Activated CD8-positive, alpha-beta memory T cell treated with anti-CD3 and anti-CD28 coated beads, Interleukin-2, amount 10 ng/mL, durations not matched to agents 7 days and 5 days (primary cell): ENCODE data around the gene SYNJ2. TPM values are rescaled to one million over a fixed set of nuclear protein-coding genes. Genes with fewer than 3 reads are reported as not detected.

Source experiments
- ATAC-seq: fragments of 150-1000 bp; cut with Tn5 transposase; one replicate; pipeline ENCODE4 v1.10.0; 2021; ENCODE audit warnings: moderate library complexity
- CTCF ChIA-PET: fragments of 350-600 bp; sonication (Branson Sonifier 250); formaldehyde crosslinking; loops from one replicate; lab custom pipeline; 2021; ENCODE audit warnings: antibody characterized with exemption; lab: Charles Lee
- DNase-seq: peaks from one replicate; pipeline ENCODE4 v3.0.0-alpha.2; 2020
- H3K27ac Mint-ChIP-seq: one replicate; pipeline ENCODE4 v1.8.0; 2021; ENCODE audit warnings: mild to moderate bottlenecking, mixed read lengths
- H3K27me3 Mint-ChIP-seq: one replicate; pipeline ENCODE4 v1.8.0; 2021; ENCODE audit warnings: mixed read lengths
- H3K36me3 Mint-ChIP-seq: one replicate; pipeline ENCODE4 v1.8.0; 2021; ENCODE audit warnings: mild to moderate bottlenecking, mixed read lengths
- H3K4me1 Mint-ChIP-seq: one replicate; pipeline ENCODE4 v1.8.0; 2021; ENCODE audit warnings: mixed read lengths
- H3K4me3 Mint-ChIP-seq: one replicate; pipeline ENCODE4 v1.8.0; 2021; ENCODE audit warnings: mild to moderate bottlenecking, moderate library complexity, mixed read lengths
- H3K9me3 Mint-ChIP-seq: one replicate; pipeline ENCODE4 v1.8.0; 2022; ENCODE audit warnings: low read depth, mixed read lengths
- total RNA-seq, 2 experiments: library from RNA; stranded (reverse); gene quantifications; one replicate each; pipeline ENCODE4 v1.2.3, GENCODE V29; 2021

Gene SYNJ2
- total RNA-seq, 2 experiments from 2014 or later: 41.2 to 42.7 TPM

DNA sequence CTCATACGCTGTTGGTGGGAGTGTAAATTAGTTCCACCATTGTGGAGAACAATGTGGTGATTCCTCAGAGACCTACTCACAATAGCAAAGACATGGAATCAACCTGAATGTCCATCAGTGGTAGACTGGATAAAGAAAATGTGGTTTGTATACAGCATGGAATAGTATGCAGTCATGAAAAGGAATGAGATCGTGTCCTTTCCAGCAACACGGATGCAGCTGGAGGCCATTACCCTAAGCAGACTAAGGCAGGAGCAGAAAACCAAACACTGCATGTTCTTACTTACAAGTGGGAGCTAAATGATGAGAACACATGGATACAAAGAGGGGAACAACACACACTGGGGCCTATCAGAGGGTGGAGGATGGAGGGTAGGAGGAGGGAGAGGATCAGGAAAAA, 54.6 kb downstream of the SYNJ2 start:
- no peak overlapping the region for H3K4me3 Mint-ChIP-seq
- H3K9me3 Mint-ChIP-seq: no peaks in the 10 kb centered on the region
- CTCF ChIA-PET: interaction anchor here (0.9 to 2.7 kb wide), 2 partner anchors 10 to 36 kb away, joined by 4 to 18 read pairs; no protein-coding TSS in a partner anchor
- no peak for ATAC-seq
- H3K27ac Mint-ChIP-seq: no peak overlapping the region
- H3K27me3 Mint-ChIP-seq: no peaks in the 10 kb centered on the region
- peaks cover 44% of the 10 kb centered on the region for H3K36me3 Mint-ChIP-seq
- DNase-seq: no peak
- peaks cover 59% of the 10 kb centered on the region for H3K4me1 Mint-ChIP-seq

DNA sequence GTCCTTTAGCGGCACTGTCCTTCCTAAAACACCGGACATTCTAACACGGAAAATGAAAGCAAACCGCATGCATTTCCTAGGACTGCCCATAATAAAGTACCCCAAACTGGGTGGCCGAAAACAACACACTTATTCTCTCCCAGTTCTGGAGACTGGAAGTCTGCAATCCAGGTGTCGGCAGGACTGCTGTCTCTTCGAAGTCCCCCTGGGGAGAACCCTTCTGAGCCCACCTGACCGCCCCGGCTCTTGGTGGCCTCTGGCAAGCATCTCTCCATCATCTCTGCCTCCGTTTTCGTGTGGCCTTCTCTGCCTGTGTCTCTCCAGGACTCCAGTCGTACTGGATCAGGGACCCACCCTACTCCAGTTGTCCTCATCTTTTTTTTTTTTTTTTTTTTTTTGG, 55.4 kb downstream of the SYNJ2 start:
- Mint-ChIP-seq H3K4me3 (no peak overlapping the region), H3K36me3 (peaks cover 38% of the 10 kb centered on the region), H3K4me1 (peaks cover 57% of the 10 kb centered on the region), H3K27ac (no peak overlapping the region), H3K9me3 (no peaks in the 10 kb centered on the region), H3K27me3 (no peaks in the 10 kb centered on the region)
- DNase-seq: no peak
- CTCF ChIA-PET: interaction anchor here (2.7 kb wide), 1 partner anchor 11 kb away, joined by 18 read pairs; no protein-coding TSS in a partner anchor
- no peak for ATAC-seq

DNA sequence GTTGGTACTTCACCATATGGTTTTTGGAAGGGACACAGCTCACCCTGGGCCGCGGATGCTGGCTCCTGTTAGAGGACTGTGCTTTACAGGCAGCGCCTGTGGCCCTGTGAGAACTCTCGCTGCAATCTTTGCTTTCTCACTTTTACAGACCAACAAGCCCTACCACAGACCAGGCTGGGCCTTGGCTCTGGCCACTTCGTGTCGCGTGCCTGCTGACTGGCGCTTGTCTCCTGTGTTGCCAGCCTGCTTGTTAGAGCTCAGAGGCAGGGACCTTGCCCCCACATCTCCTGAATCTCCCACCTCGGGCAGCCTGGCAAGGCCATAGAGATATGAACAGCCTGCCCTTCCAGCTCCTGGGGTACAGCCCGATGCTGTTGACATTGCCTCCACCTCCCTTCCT, 56.1 kb downstream of the SYNJ2 start:
- Mint-ChIP-seq H3K36me3 (peaks cover 40% of the 10 kb centered on the region), H3K4me1 (peaks cover 52% of the 10 kb centered on the region), H3K4me3 (no peak overlapping the region), H3K9me3 (no peaks in the 10 kb centered on the region), H3K27ac (no peak overlapping the region), H3K27me3 (no peaks in the 10 kb centered on the region)
- ATAC-seq (no peak), DNase-seq (no peak)
- CTCF ChIA-PET: interaction anchor here (0.6 to 1.6 kb wide), 2 partner anchors 12 to 293 kb away, joined by 3 to 6 read pairs; no protein-coding TSS in a partner anchor

DNA sequence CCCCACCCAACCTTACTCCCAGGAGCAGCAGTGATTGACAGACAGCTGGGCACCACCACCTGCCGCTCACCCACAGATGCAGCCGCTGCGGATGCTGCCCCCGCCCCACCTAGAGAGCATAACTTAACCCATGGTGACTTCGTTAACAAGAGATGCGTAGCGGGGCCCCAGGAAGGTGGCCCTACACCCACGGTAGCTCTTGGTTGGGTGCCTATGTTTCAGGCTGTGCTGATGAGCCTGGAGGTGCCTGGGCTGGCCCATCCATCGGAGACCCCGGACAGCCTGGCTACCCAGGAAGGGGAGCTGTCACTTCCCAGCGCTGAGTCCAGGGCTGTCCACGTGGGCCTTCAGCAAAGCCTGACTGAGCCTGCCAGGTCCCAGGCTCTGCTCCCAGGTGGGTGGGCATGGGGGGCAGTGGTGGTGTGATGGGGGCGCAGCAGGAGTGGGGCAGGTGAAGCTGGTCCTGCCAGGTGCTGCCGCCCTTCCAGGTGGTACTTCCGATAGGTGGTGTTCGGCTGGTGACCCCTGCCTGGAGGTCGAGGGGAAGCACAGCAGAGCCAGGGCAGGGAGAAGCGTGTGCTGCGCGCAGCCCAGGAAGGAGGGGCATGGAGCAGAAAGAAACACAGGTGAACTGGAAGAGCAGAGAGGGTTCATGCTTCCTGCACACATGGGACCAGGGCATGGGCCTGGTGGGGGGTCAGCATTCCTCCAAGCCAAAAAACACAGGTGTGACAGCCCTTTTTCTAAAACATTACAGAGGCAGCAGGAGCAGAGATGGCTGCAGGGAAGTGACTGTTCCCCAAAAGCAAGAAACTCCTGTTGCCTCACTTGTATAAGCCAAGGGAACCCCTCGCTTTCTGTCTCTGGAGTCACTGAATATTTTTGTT, 56.9 kb downstream of the SYNJ2 start:
- H3K4me3 Mint-ChIP-seq: no peak overlapping the region
- no peaks in the 10 kb centered on the region for H3K9me3 Mint-ChIP-seq
- peak overlapping the region; percentile 59 for H3K27ac Mint-ChIP-seq
- peaks cover 37% of the 10 kb centered on the region for H3K36me3 Mint-ChIP-seq
- ATAC-seq (no peak), DNase-seq (no peak)
- CTCF ChIA-PET: interaction anchor here (0.6 to 2.0 kb wide), 3 partner anchors 12 to 294 kb away, joined by 3 to 10 read pairs (median 6); no protein-coding TSS in a partner anchor
- peaks cover 49% of the 10 kb centered on the region for H3K4me1 Mint-ChIP-seq
- H3K27me3 Mint-ChIP-seq: no peaks in the 10 kb centered on the region

DNA sequence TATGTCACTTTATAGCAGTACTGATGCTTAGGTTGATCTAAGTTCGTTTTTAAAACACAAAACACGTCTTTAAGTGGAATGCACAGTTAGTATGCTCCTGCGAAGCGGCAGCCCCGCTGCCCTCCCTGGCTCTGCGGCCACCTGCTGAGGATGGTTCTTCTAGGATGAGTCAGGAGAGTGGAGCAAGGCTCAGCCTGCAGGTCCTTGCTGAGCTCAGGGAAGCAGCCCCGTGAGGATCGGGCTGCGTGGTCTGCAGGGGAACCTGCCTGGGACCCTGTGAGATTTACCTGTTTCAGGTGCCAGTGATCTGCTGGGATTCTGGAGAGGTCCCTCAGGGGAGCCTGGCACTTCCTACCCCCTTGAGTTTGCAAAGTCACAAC, 57.5 kb downstream of the SYNJ2 start:
- Mint-ChIP-seq H3K27ac (peak overlapping the region; percentile 84), H3K4me3 (peak overlapping the region; percentile 14), H3K36me3 (peaks cover 35% of the 10 kb centered on the region), H3K27me3 (no peaks in the 10 kb centered on the region), H3K4me1 (peaks cover 47% of the 10 kb centered on the region), H3K9me3 (no peaks in the 10 kb centered on the region)
- CTCF ChIA-PET: interaction anchor here (2.0 kb wide), 1 partner anchor 13 kb away, joined by 10 read pairs; no protein-coding TSS in a partner anchor
- DNase-seq: no peak
- no peak for ATAC-seq

DNA sequence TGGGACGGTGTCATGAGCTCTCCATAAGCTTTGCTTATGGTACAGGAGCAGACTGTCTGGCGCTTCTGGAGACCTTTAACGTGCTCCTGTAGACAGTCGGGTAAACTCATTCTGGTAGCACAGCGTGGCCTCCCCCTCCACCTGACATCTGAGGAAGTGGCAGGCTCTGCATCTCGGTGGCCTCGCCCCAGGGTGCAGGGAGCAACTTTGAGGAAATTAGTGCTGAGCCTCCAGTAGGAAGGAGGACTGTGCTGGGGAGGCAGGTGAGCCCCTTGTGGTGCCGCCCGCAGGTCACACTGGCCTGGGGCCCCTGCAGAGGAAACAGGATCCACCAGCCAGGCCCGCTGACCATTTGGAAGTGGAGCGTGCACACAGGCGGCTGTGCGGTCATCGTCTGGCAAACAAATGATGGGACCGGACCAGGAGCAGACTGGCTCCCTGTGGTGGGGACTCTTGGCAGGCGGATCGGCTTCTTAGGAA, 57.9 kb downstream of the SYNJ2 start:
- Mint-ChIP-seq H3K27me3 (no peaks in the 10 kb centered on the region), H3K4me1 (peaks cover 47% of the 10 kb centered on the region), H3K27ac (peak overlapping the region; percentile 84), H3K4me3 (peak overlapping the region; percentile 62), H3K9me3 (no peaks in the 10 kb centered on the region), H3K36me3 (peaks cover 34% of the 10 kb centered on the region)
- ATAC-seq: peak; percentile 83
- CTCF ChIA-PET: interaction anchor here (2.0 kb wide), 1 partner anchor 13 kb away, joined by 10 read pairs; no protein-coding TSS in a partner anchor
- DNase-seq: peak; percentile 85

DNA sequence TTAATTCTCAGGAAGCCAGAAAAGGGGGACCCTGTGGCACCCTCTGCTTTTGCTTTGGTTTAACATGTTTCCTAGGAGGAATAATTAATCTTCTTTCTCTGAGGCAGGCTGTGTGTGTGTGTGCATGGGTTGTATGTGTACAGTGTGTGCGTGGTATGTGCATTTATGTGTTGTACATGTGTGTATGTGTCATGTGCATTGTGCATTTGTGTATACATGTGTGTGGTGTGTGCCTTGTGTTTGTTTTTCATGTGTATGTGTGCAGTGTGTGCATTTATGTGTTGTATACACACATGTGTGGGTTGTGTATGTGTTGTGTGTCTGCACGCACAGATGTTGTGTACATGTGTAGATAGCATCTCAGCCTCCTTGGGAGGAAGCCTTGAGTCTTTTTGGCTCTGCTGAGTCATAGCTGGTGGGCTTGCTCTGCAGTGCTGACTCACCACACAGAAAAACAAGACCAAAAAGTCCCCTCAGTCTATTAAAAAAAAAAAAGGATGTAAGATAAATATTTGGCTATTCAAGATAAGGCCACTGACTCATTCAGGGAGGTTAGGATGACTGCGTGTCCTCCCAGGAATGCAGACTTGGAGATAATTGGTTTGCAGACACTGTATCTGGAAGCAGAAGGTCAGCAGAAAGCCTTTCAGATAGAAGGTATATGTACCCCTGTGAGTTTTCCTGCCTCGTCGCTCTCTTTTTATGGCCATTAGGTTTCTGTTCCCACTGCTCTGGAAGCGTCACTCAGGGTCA, 58.6 kb downstream of the SYNJ2 start:
- peaks cover 46% of the 10 kb centered on the region for H3K4me1 Mint-ChIP-seq
- ATAC-seq: peak; percentile 82
- peak overlapping the region; percentile 62 for H3K4me3 Mint-ChIP-seq
- H3K27ac Mint-ChIP-seq: peak overlapping the region; percentile 84
- peak; percentile 83 for DNase-seq
- CTCF ChIA-PET: interaction anchor here (0.9 to 3.0 kb wide), 4 partner anchors 8 to 14 kb away, joined by 4 to 13 read pairs (median 9); no protein-coding TSS in a partner anchor
- H3K27me3 Mint-ChIP-seq: no peaks in the 10 kb centered on the region
- peaks cover 31% of the 10 kb centered on the region for H3K36me3 Mint-ChIP-seq
- H3K9me3 Mint-ChIP-seq: no peaks in the 10 kb centered on the region

DNA sequence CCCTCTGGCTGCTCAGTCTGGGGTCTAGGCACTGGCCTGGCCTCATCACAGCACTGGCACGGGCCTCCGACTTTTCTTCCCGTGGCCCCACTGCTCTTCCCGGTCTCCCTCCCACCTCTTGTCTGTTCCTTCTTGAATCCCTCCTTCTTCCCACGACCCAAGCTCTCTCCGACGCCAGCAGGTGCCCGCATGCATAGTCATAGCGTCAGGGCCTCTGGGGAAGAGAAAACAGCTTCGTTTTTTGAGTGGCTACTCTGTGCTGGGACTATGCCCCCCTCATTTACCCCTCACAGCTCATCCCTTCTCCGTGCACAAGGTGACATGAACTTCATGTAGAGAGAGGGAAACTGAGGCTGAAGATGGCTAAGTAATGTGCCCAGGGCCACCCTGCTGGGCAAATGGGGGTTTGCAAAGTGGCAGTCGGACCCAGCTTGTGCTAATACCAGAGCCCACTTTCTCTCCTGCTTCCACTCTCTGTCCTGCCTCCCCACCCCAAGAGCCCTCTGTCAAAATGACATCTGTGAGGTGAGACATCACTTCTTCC, 59.2 kb downstream of the SYNJ2 start:
- DNase-seq: no peak
- no peaks in the 10 kb centered on the region for H3K9me3 Mint-ChIP-seq
- H3K27me3 Mint-ChIP-seq: no peaks in the 10 kb centered on the region
- H3K4me3 Mint-ChIP-seq: no peak overlapping the region
- H3K4me1 Mint-ChIP-seq: peaks cover 51% of the 10 kb centered on the region
- peak overlapping the region; percentile 84 for H3K27ac Mint-ChIP-seq
- ATAC-seq: no peak
- H3K36me3 Mint-ChIP-seq: peaks cover 31% of the 10 kb centered on the region
- CTCF ChIA-PET: interaction anchor here (0.5 to 3.0 kb wide), 7 partner anchors 8 to 581 kb away, joined by 3 to 14 read pairs (median 8); no protein-coding TSS in a partner anchor

DNA sequence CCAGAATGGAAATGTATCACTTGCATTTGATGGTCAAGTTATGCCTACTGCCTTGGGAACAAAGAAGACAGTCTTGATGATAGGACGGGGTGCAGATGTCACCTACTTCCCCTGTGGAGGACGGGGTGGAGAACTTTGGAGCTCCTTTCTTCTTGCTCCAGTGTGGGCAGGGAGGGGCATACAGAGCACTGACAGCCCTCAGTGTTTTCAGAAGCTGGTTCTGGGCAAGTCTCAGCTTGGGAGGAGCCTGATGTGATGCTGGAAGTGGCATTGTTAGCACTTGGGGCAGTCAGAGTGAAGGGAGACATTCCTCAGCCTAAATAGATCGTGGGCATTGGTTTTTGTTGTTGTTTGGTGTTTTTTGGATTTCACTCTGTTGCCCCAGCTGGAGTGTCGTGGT, 59.7 kb downstream of the SYNJ2 start:
- CTCF ChIA-PET: interaction anchor here (0.5 to 3.0 kb wide), 5 partner anchors 9 to 582 kb away, joined by 3 to 14 read pairs (median 8); no protein-coding TSS in a partner anchor
- no peak for DNase-seq
- Mint-ChIP-seq H3K4me1 (peaks cover 53% of the 10 kb centered on the region), H3K27me3 (no peaks in the 10 kb centered on the region), H3K27ac (peak overlapping the region; percentile 66), H3K9me3 (no peaks in the 10 kb centered on the region), H3K36me3 (peaks cover 26% of the 10 kb centered on the region), H3K4me3 (no peak overlapping the region)
- ATAC-seq: no peak

DNA sequence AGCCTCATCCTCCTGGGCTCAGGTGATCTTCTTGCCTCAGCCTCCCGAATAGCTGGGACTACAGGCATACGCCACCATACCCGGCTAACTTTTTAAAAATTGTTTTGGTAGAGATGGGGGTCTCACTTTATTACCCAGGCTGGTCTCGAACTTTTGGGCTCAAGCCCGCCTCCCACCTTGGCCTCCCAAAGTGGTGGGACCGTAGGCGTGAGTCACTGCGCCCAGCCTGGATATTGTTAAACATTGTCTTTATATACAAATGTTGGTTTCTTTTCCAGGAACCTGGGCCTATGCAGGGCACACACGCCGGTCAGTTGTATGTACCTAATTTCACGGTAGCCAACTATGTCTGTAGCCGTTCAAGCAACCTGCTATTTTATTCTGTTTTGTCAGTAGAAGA, 60.1 kb downstream of the SYNJ2 start:
- Mint-ChIP-seq H3K4me3 (no peak overlapping the region), H3K9me3 (no peaks in the 10 kb centered on the region), H3K4me1 (peaks cover 57% of the 10 kb centered on the region), H3K27ac (peak overlapping the region; percentile 65), H3K27me3 (no peaks in the 10 kb centered on the region), H3K36me3 (peaks cover 28% of the 10 kb centered on the region)
- DNase-seq: no peak
- CTCF ChIA-PET: interaction anchor here (1.1 to 3.0 kb wide), 4 partner anchors 9 to 31 kb away, joined by 5 to 14 read pairs (median 10); no protein-coding TSS in a partner anchor
- ATAC-seq: no peak

DNA sequence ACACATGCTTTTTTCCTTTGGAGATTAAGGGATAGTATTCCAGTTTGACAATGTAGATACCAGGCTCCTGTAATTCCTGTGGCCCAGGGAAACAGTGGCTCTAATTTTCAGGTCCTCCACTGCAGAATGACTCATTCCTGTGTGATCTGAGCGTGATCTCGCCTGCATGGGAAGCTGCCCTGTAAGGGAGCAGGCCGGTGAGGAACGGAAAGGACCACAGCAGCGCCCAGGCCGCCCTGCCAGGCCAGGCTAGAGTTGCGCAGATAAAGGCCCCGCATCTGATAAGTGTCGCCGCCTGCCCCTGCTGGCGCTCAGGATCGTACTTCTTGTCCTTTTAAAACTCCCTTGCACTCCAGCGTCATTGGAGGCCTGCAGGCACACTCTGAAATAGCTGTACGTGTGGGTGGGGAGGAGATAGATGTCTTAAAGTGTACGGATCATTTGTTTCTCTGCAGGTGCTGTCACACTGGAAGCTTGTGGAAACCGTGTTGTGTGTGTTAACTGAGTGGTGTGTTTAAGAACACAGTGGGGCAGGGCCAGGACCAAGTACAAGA, 60.7 kb downstream of the SYNJ2 start:
- DNase-seq: no peak
- H3K4me1 Mint-ChIP-seq: peaks cover 62% of the 10 kb centered on the region
- no peak overlapping the region for H3K4me3 Mint-ChIP-seq
- H3K27ac Mint-ChIP-seq: no peak overlapping the region
- H3K9me3 Mint-ChIP-seq: no peaks in the 10 kb centered on the region
- H3K36me3 Mint-ChIP-seq: peaks cover 34% of the 10 kb centered on the region
- CTCF ChIA-PET: interaction anchor here (1.1 to 3.0 kb wide), 3 partner anchors 10 to 30 kb away, joined by 5 to 14 read pairs (median 13); no protein-coding TSS in a partner anchor
- no peaks in the 10 kb centered on the region for H3K27me3 Mint-ChIP-seq
- no peak for ATAC-seq

DNA sequence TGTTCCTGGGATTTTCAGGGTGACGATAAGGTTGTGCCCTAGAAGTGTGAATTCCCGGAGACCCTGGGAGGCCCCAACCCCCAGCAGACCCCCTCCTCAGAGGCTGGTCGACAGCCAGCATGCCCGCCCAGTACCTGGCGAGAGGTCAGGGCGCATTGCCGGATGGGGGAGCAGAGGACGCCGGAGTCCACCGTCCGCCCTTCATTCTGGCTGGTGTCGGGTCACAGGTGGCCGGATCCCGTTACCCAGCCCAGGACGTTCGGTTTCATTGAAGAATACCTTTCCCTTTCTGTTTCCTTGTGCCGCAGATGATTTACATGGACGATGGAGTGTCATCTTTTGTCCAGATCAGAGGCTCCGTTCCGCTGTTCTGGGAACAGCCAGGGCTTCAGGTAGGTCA, 61.3 kb downstream of the SYNJ2 start:
- no peak overlapping the region for H3K27ac Mint-ChIP-seq
- no peak for ATAC-seq
- peaks cover 37% of the 10 kb centered on the region for H3K36me3 Mint-ChIP-seq
- H3K4me1 Mint-ChIP-seq: peaks cover 64% of the 10 kb centered on the region
- H3K4me3 Mint-ChIP-seq: no peak overlapping the region
- CTCF ChIA-PET: interaction anchor here (2.2 to 3.0 kb wide), 2 partner anchors 11 to 17 kb away, joined by 10 to 13 read pairs; no protein-coding TSS in a partner anchor
- no peaks in the 10 kb centered on the region for H3K27me3 Mint-ChIP-seq
- no peaks in the 10 kb centered on the region for H3K9me3 Mint-ChIP-seq
- DNase-seq: no peak
